ENCODE results near the gene CHEK2. TPM values are rescaled to one million over a fixed set of nuclear protein-coding genes. Genes with fewer than 3 reads are reported as not detected.
A peak's percentile ranks its signal among the peaks of the same experiment; 100 is the strongest.

Gene CHEK2
- total RNA-seq, 2 donors from 2014 or later = 0.66 to 2.1 TPM

DNA sequence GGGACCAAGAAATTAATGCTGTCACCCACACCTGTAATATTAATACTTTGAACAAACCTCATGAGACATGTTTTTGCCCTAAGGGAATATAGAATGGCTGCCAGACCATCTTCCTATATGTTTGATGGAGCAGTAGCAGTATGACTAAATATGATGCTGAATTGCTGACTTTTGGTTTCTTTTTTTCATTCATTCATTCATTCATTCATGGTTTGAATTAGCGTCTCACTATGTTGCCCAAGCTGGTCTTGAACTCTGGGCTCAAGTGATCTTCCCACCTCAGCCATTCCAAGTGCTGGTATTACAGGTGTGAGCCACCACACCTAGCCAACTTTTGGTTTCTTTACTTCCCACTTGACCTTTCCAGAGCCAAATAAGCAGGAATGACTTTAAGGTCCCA lies 38.7 kb upstream of the CHEK2 start:
- DNase-seq (no peak), ATAC-seq (no peak)
- H3K4me3 ChIP-seq = no peak overlapping the region
- no peaks in the 10 kb centered on the region for H3K9me3 ChIP-seq
- H3K4me1 ChIP-seq = peaks cover 31% of the 10 kb centered on the region
- no peak overlapping the region for H3K27ac ChIP-seq
- H3K27me3 ChIP-seq = no peaks in the 10 kb centered on the region
- H3K36me3 ChIP-seq (replicated peaks in 1 of 2; ENCODE audit: insufficient read depth in 1 of 2, low read depth in 2 of 2) = peaks cover 6 to 12% of the 10 kb centered on the region in 2 donors
- intact Hi-C loops (cut with DNase I) = loop anchor here (10.0 kb wide), 1 partner anchor 55 kb away; no protein-coding TSS in a partner anchor
- TF ChIP-seq CTCF (IDR thresholded peaks at IDR 0.05) = no peak
- TF ChIP-seq POLR2A (IDR thresholded peaks at IDR 0.05) = no peak
- 87 to 100% methylated on average over 1 of the region's 1 CpG for WGBS, 2 donors

GRCh38 chr22:28779833-28780232 lies 38.2 kb upstream of the CHEK2 start:
- Histone ChIP-seq H3K9me3 (no peaks in the 10 kb centered on the region), H3K36me3 (replicated peaks in 1 of 2; ENCODE audit: insufficient read depth in 1 of 2, low read depth in 2 of 2) (peaks cover 6 to 7% of the 10 kb centered on the region in 2 donors), H3K4me1 (peaks cover 34% of the 10 kb centered on the region), H3K27me3 (no peaks in the 10 kb centered on the region), H3K27ac (no peak overlapping the region), H3K4me3 (no peak overlapping the region)
- WGBS, 2 donors = 61 to 72% methylated on average over 5 of the region's 5 CpGs
- no peak for DNase-seq
- no peak for TF ChIP-seq CTCF (IDR thresholded peaks at IDR 0.05)
- no peak for TF ChIP-seq POLR2A (IDR thresholded peaks at IDR 0.05)
- intact Hi-C loops (cut with DNase I) = loop anchor here (10.0 kb wide), 1 partner anchor 55 kb away; no protein-coding TSS in a partner anchor
- ATAC-seq = no peak

GRCh38 chr22:28774378-28774777 lies 32.8 kb upstream of the CHEK2 start:
- intact Hi-C loops (cut with DNase I) = no loop called here
- no peak overlapping the region for H3K4me3 ChIP-seq
- H3K27ac ChIP-seq = no peak overlapping the region
- TF ChIP-seq POLR2A (IDR thresholded peaks at IDR 0.05) = no peak
- TF ChIP-seq CTCF (IDR thresholded peaks at IDR 0.05) = no peak
- 73 to 87% methylated on average over 1 of the region's 1 CpG for WGBS, 2 donors
- peaks cover 29% of the 10 kb centered on the region for H3K4me1 ChIP-seq
- ATAC-seq = no peak
- no peak for DNase-seq
- H3K27me3 ChIP-seq = no peaks in the 10 kb centered on the region
- H3K36me3 ChIP-seq (replicated peaks in 1 of 2; ENCODE audit: insufficient read depth in 1 of 2, low read depth in 2 of 2) = no peaks in the 10 kb centered on the region
- no peaks in the 10 kb centered on the region for H3K9me3 ChIP-seq

DNA sequence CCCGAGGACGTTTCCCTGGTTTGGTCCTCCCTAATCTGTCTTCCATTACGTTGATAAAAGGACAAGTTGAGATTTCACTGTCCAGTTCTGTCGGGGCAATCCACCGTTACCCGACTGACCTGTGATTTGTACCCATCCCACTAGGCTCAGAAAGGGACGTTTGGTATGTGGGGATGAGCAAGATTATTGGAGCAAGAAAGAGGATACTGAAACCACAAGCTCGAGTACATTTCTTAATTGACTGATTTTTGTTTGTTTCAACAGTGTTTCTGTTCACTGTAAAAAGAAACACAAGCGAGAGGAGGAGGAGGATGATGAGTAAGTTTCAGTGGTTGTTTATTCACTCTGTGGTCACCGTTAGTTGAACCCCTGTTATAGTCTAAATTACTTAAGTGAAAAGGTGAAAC lies 31.8 kb upstream of the CHEK2 start:
- H3K9me3 ChIP-seq = no peaks in the 10 kb centered on the region
- DNase-seq (no peak), ATAC-seq (no peak)
- intact Hi-C loops (cut with DNase I) = no loop called here
- peak overlapping the region; percentile 96 to 100 (median 98) for H3K27ac ChIP-seq
- H3K4me3 ChIP-seq = peak overlapping the region; percentile 61 to 64
- H3K27me3 ChIP-seq = no peaks in the 10 kb centered on the region
- WGBS, 2 donors = 1 to 2% methylated on average over 10 of the region's 10 CpGs
- no peaks in the 10 kb centered on the region for H3K36me3 ChIP-seq (replicated peaks in 1 of 2; ENCODE audit: insufficient read depth in 1 of 2, low read depth in 2 of 2)
- peaks cover 22% of the 10 kb centered on the region for H3K4me1 ChIP-seq
- TF ChIP-seq CTCF (IDR thresholded peaks at IDR 0.05) = no peak
- TF ChIP-seq POLR2A (IDR thresholded peaks at IDR 0.05) = no peak

All from body of pancreas (tissue), 4 donors.